H1 (cell line): ENCODE measurements around the gene MAPK13. TPM values are rescaled to one million over a fixed set of nuclear protein-coding genes. Genes with fewer than 3 reads are reported as not detected.

ENCODE experiments used
- CTCF ChIA-PET: fragments of 300-600 bp; sonication (Branson Sonifier 250); formaldehyde crosslinking; loops from one replicate; lab custom pipeline; 2021; ENCODE audit not compliant: partially characterized antibody; lab: Charles Lee
- POLR2A ChIA-PET: fragments of 300-600 bp; sonication (Branson Sonifier 250); formaldehyde crosslinking; loops from one replicate; lab custom pipeline; 2021; ENCODE audit warnings: inconsistent platforms; ENCODE audit not compliant: partially characterized antibody; lab: Charles Lee
- DNase-seq, 2 experiments: peaks; one replicate each; pipeline versions ENCODE4 v3.0.0 to v3.0.0-alpha.2; 2010 to 2022; ENCODE audit warnings: low spot score in 2 of 2, low read depth in 1 of 2, mixed read lengths in 1 of 2
- FAIRE-seq: peaks from 2 replicates; lab custom pipeline; 2011; peaks lifted over from hg19 to GRCh38; lab: Jason Lieb, UNC
- H2AFZ ChIP-seq: 2 replicates; pipeline ENCODE4 v1.8.1; 2012; ENCODE audit warnings: low read length, inconsistent platforms
- H2AK5ac ChIP-seq: 2 replicates; pipeline ENCODE4 v1.6.1; 2013; ENCODE audit warnings: low read depth, low read length
- H2BK120ac ChIP-seq: replicated peaks from 2 replicates; pipeline ENCODE3; 2013; ENCODE audit warnings: low read depth, low read length, inconsistent platforms
- H2BK12ac ChIP-seq: 2 replicates; pipeline ENCODE4 v1.6.1; 2013; ENCODE audit warnings: low read depth, low read length
- H2BK15ac ChIP-seq: 2 replicates; pipeline ENCODE4 v1.6.1; 2013; ENCODE audit warnings: low read length
- H2BK20ac ChIP-seq: 2 replicates; pipeline ENCODE4 v1.6.1; 2013; ENCODE audit warnings: low read length
- H2BK5ac ChIP-seq: 2 replicates; pipeline ENCODE4 v1.6.1; 2013; ENCODE audit warnings: low read depth, low read length
- H3K14ac ChIP-seq: 2 replicates; pipeline ENCODE4 v1.6.1; 2013; ENCODE audit warnings: inconsistent platforms; ENCODE audit not compliant: insufficient read length
- H3K18ac ChIP-seq: 2 replicates; pipeline ENCODE4 v1.6.1; 2013; ENCODE audit warnings: low read length; ENCODE audit errors: extremely low read depth
- H3K23ac ChIP-seq: 2 replicates; pipeline ENCODE4 v1.6.1; 2013; ENCODE audit warnings: inconsistent platforms; ENCODE audit not compliant: insufficient read length
- H3K23me2 ChIP-seq: 2 replicates; pipeline ENCODE4 v1.6.1; 2013; ENCODE audit warnings: low read depth, low read length
- H3K27ac ChIP-seq: 2 replicates; pipeline ENCODE4 v1.6.1; 2011; ENCODE audit warnings: low read depth, low read length, inconsistent platforms
- H3K27me3 ChIP-seq, 4 experiments: replicated peaks in 1 of 4; 1 replicate in 1 of 4; 2 replicates in 3 of 4; pipeline versions ENCODE4 v1.6.1 to v1.8.1; 2011 to 2013; ENCODE audit warnings: low read length in 3 of 4, mild to moderate bottlenecking in 3 of 4, inconsistent platforms in 2 of 4, mixed read lengths in 2 of 4, moderate library complexity in 1 of 4; ENCODE audit not compliant: control insufficient read depth in 3 of 4, insufficient read depth in 3 of 4; ENCODE audit errors: extremely low read depth in 1 of 4
- H3K36me3 ChIP-seq, 4 experiments: 2 replicates each; pipeline versions ENCODE4 v1.6.1 to v1.8.1; 2011 to 2013; ENCODE audit warnings: mild to moderate bottlenecking in 4 of 4, low read length in 3 of 4, moderate library complexity in 2 of 4, control low read depth in 1 of 4, inconsistent platforms in 1 of 4; ENCODE audit not compliant: insufficient read depth in 4 of 4, control insufficient read depth in 2 of 4
- H3K4ac ChIP-seq: replicated peaks from 2 replicates; pipeline ENCODE3; 2013; ENCODE audit warnings: low read length, low read depth, mixed read lengths, inconsistent platforms; ENCODE audit not compliant: insufficient read length
- H3K4me1 ChIP-seq, 4 experiments: replicated peaks in 1 of 4; 1 replicate in 1 of 4; 2 replicates in 3 of 4; pipeline versions ENCODE4 v1.6.1 to v1.8.1; 2011 to 2013; ENCODE audit warnings: low read length in 3 of 4, inconsistent platforms in 2 of 4, mixed read lengths in 1 of 4; ENCODE audit not compliant: insufficient read depth in 4 of 4, control insufficient read depth in 3 of 4
- H3K4me2 ChIP-seq, 2 experiments: 2 replicates each; pipeline versions ENCODE4 v1.6.1 to v1.8.1; 2011 to 2013; ENCODE audit warnings: low read depth in 2 of 2, low read length in 2 of 2, control low read depth in 1 of 2, inconsistent platforms in 1 of 2, mild to moderate bottlenecking in 1 of 2; ENCODE audit not compliant: insufficient read depth in 1 of 2
- H3K4me3 ChIP-seq, 4 experiments: fragments of 200-600, 300-600 bp in 1 of 4; sonication (generic), shearing (Covaris generic), sonication (Bioruptor Twin) in 1 of 4; 2 replicates each; pipeline versions ENCODE4 v1.5.1 to v1.8.1; 2011 to 2016; ENCODE audit warnings: low read length in 4 of 4, low read depth in 3 of 4, control low read depth in 2 of 4, inconsistent platforms in 2 of 4, mild to moderate bottlenecking in 2 of 4, mixed read lengths in 1 of 4, moderate library complexity in 1 of 4; ENCODE audit not compliant: insufficient read depth in 2 of 4; ENCODE audit errors: extremely low read depth in 1 of 4
- H3K56ac ChIP-seq: replicated peaks from 2 replicates; pipeline ENCODE3; 2013; ENCODE audit warnings: low read depth, mild to moderate bottlenecking, mixed read lengths, low read length, inconsistent platforms; ENCODE audit not compliant: insufficient read length
- H3K79me1 ChIP-seq: 2 replicates; pipeline ENCODE4 v1.6.1; 2013; ENCODE audit warnings: low read depth, low read length, control low read depth
- H3K79me2 ChIP-seq, 2 experiments: 2 replicates each; pipeline versions ENCODE4 v1.6.1 to v1.8.1; 2012 to 2013; ENCODE audit warnings: low read length in 2 of 2, mild to moderate bottlenecking in 2 of 2, inconsistent platforms in 1 of 2; ENCODE audit not compliant: insufficient read depth in 2 of 2, control insufficient read depth in 1 of 2
- H3K9ac ChIP-seq, 4 experiments: replicated peaks in 1 of 4; 1 replicate in 1 of 4; 2 replicates in 3 of 4; pipeline versions ENCODE4 v1.6.1 to v1.8.1; 2011 to 2013; ENCODE audit warnings: low read depth in 3 of 4, low read length in 3 of 4, control low read depth in 2 of 4, mild to moderate bottlenecking in 2 of 4, moderate library complexity in 2 of 4, inconsistent platforms in 1 of 4; ENCODE audit errors: extremely low read depth in 1 of 4
- H3K9me3 ChIP-seq, 2 experiments: 2 replicates each; pipeline versions ENCODE4 v1.6.1 to v1.8.1; 2012 to 2013; ENCODE audit warnings: mild to moderate bottlenecking in 2 of 2, moderate library complexity in 2 of 2, control low read depth in 1 of 2, inconsistent platforms in 1 of 2, low read depth in 1 of 2, low read length in 1 of 2, mixed read lengths in 1 of 2; ENCODE audit not compliant: insufficient read depth in 2 of 2
- H4K20me1 ChIP-seq, 2 experiments: replicated peaks in 1 of 2; 2 replicates each; pipeline versions ENCODE3 to v1.8.1; 2011 to 2013; ENCODE audit warnings: inconsistent platforms in 2 of 2, low read length in 2 of 2, mild to moderate bottlenecking in 1 of 2; ENCODE audit not compliant: insufficient read depth in 2 of 2, control insufficient read depth in 1 of 2
- H4K5ac ChIP-seq: 2 replicates; pipeline ENCODE4 v1.6.1; 2013; ENCODE audit warnings: low read length, low read depth, mixed read lengths, inconsistent platforms; ENCODE audit not compliant: insufficient read length
- H4K8ac ChIP-seq: 2 replicates; pipeline ENCODE4 v1.8.0; 2013; ENCODE audit warnings: mild to moderate bottlenecking, moderate library complexity, low read length, inconsistent platforms; ENCODE audit not compliant: insufficient read depth; ENCODE audit errors: extremely low read depth
- H4K91ac ChIP-seq: replicated peaks from 2 replicates; pipeline ENCODE3; 2013; ENCODE audit warnings: low read length, mixed read lengths, inconsistent platforms; ENCODE audit not compliant: insufficient read length
- ASH2L ChIP-seq: fragments of 200-600, 300-600 bp; sonication (generic); IDR thresholded peaks from one replicate; pipeline ENCODE4 v1.7.1; 2017; ENCODE audit warnings: low read length
- CREB1 ChIP-seq: IDR thresholded peaks from 2 replicates; pipeline ENCODE4 v1.6.1; 2012; ENCODE audit warnings: inconsistent platforms
- FOSL1 ChIP-seq: IDR thresholded peaks from 2 replicates; pipeline ENCODE4 v1.6.1; 2011; ENCODE audit warnings: mild to moderate bottlenecking, low read depth, low read length, moderate library complexity; ENCODE audit not compliant: insufficient read depth
- SIRT6 ChIP-seq: IDR thresholded peaks from one replicate; pipeline ENCODE4 v1.7.1; 2012; ENCODE audit warnings: low read length, inconsistent platforms
- SRF ChIP-seq: IDR thresholded peaks from 2 replicates; pipeline ENCODE4 v1.6.1; 2011; ENCODE audit warnings: mild to moderate bottlenecking, low read depth, low read length, moderate library complexity
- WGBS, 2 experiments: shearing (Covaris generic) in 1 of 2; methylation state at CpG; one replicate each; pipeline versions ENCODE4 v1.1.6 to v1.1.7; 2013 to 2015; ENCODE audit warnings: low lambda C conversion rate in 2 of 2, mixed read lengths in 2 of 2, inconsistent platforms in 1 of 2, low coverage in 1 of 2, missing lambda C conversion rate in 1 of 2; ENCODE audit not compliant: insufficient replicate concordance in 2 of 2, insufficient coverage in 1 of 2, insufficient read length in 1 of 2; ENCODE audit errors: extremely low coverage in 1 of 2, missing lambda C conversion rate in 1 of 2; 5-methylcytosine and 5-hydroxymethylcytosine counted together
- polyA plus RNA-seq, 7 experiments: library from polyadenylated mRNA; depleted of rRNA in 3 of 7; stranded (reverse) in 5 of 7; unstranded in 2 of 7; fragments of >200 nt in 5 of 7; fragments of 200-250 nt in 2 of 7; gene quantifications; 1 replicate in 5 of 7; 2 replicates in 1 of 7; 4 replicates in 1 of 7; pipeline versions ENCODE4 v1.2.1 to v1.2.3, GENCODE V29; 2011 to 2013; ENCODE audit warnings: missing spikeins in 2 of 7, mixed read lengths in 2 of 7
- total RNA-seq: library from RNA; stranded (reverse); fragmentation: NEBNext Ultra II Directional; extraction: Animal tissue kit (Norgen Biotek cat#: 25700); gene quantifications from 2 replicates; pipeline ENCODE4 v1.2.1, GENCODE V29; 2021
- TF ChIP-seq, protein P1 (sequence below): IDR thresholded peaks from 2 replicates; pipeline ENCODE4 v1.6.1; 2012; ENCODE audit warnings: low read length, inconsistent platforms
- TF ChIP-seq, protein P2 (sequence below): IDR thresholded peaks from 2 replicates; pipeline ENCODE4 v1.6.1; 2011; ENCODE audit warnings: low read length, improper control_type of control experiment

Gene MAPK13
- total and polyA plus RNA-seq, 2 of the 8 experiments (the other 6 are each of a cell fraction or from before 2014, with no cell fraction given), result 10.1 to 14.1 TPM

DNA sequence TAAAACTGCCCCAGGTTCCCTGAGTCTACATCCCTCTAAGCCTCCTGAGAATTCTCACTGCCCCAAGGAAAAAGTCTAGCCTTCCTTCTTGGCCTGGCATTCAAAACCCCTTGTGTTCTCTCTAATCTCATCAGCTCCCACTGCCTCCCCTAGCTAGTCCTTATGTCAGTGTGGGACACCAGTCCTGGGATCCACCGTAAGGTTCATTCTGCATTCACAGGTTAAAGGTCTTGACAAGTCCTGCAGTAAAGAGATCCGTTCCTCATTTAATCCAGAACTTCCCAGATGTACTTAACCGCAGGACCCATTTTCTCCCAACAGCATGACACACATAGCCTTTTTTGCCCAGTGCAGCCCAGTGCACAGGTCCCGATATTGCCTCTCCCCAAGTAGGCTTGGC is 11.6 kb downstream of the MAPK13 start:
- H2AFZ ChIP-seq, result no peak overlapping the region
- H2BK5ac ChIP-seq, result peak overlapping the region; percentile 60; the same call in 1 of the 2 replicates
- no peak overlapping the region for H3K27ac ChIP-seq
- H2BK120ac ChIP-seq, result no peak overlapping the region
- peak overlapping the region; percentile 39; the same call in 1 of the 2 replicates for H2BK12ac ChIP-seq
- no peaks in the 10 kb centered on the region for H4K20me1 ChIP-seq
- peaks cover 0 to 2% (median 0%) of the 10 kb centered on the region in 4 experiments; a peak in 1 of 8 replicates for H3K36me3 ChIP-seq
- 91% methylated on average over 4 of the region's 4 CpGs; no CpG with 5 or more reads in 1 of the 2 experiments for WGBS, 2 experiments
- no peaks in the 10 kb centered on the region for H3K23me2 ChIP-seq
- H2AK5ac ChIP-seq, result peak overlapping the region; percentile 75; the same call in 1 of the 2 replicates
- 0 out of 2 replicates have a peak overlapping the region, but pooled peaks have one; percentile 48 for H2BK20ac ChIP-seq
- no peak overlapping the region for H3K23ac ChIP-seq
- H3K27me3 ChIP-seq, result no peaks in the 10 kb centered on the region
- ChIA-PET POLR2A (no interaction called here), CTCF (interaction anchor here (0.7 to 0.9 kb wide), 2 partner anchors 17 to 71 kb away, joined by 3 to 5 read pairs; no protein-coding TSS in a partner anchor)
- DNase-seq (no peak), FAIRE-seq (no peak)
- peaks cover 0 to 6% (median 0%) of the 10 kb centered on the region in 4 experiments; a peak in 3 of 7 replicates for H3K4me1 ChIP-seq
- H4K5ac ChIP-seq, result no peak overlapping the region
- no peak overlapping the region for H3K56ac ChIP-seq
- no peaks in the 10 kb centered on the region for H3K79me2 ChIP-seq
- H4K8ac ChIP-seq, result no peak overlapping the region
- H3K14ac ChIP-seq, result no peak overlapping the region
- no peaks in the 10 kb centered on the region for H3K79me1 ChIP-seq
- 0 out of 4 replicates have a peak, but pooled peaks cover 0 to 4% of the 10 kb centered on the region in 2 experiments for H3K9me3 ChIP-seq
- H3K4me3 ChIP-seq, result no peak overlapping the region
- no peak overlapping the region for H3K4ac ChIP-seq
- H3K4me2 ChIP-seq, result no peak overlapping the region
- peak overlapping the region; percentile 48; the same call in 1 of the 2 replicates for H3K18ac ChIP-seq
- H3K9ac ChIP-seq, result no peak overlapping the region
- H4K91ac ChIP-seq, result peak overlapping the region; percentile 44
- TF ChIP-seq, protein P1, sequence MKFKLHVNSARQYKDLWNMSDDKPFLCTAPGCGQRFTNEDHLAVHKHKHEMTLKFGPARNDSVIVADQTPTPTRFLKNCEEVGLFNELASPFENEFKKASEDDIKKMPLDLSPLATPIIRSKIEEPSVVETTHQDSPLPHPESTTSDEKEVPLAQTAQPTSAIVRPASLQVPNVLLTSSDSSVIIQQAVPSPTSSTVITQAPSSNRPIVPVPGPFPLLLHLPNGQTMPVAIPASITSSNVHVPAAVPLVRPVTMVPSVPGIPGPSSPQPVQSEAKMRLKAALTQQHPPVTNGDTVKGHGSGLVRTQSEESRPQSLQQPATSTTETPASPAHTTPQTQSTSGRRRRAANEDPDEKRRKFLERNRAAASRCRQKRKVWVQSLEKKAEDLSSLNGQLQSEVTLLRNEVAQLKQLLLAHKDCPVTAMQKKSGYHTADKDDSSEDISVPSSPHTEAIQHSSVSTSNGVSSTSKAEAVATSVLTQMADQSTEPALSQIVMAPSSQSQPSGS, result no peak
- no peak for TF ChIP-seq ASH2L
- TF ChIP-seq SRF, result no peak
- no peak for TF ChIP-seq FOSL1
- TF ChIP-seq, protein P2, sequence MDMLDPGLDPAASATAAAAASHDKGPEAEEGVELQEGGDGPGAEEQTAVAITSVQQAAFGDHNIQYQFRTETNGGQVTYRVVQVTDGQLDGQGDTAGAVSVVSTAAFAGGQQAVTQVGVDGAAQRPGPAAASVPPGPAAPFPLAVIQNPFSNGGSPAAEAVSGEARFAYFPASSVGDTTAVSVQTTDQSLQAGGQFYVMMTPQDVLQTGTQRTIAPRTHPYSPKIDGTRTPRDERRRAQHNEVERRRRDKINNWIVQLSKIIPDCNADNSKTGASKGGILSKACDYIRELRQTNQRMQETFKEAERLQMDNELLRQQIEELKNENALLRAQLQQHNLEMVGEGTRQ, result no peak
- no peak for TF ChIP-seq CREB1
- no peak for TF ChIP-seq SIRT6
- H2BK15ac ChIP-seq, result no peak overlapping the region
